GM23248 (cell line): Measurements from ENCODE around the gene CFAP251. TPM values are rescaled to one million over a fixed set of nuclear protein-coding genes. Genes with fewer than 3 reads are reported as not detected.
A peak's percentile ranks its signal among the peaks of the same experiment; 100 is the strongest.

Source experiments
- DNase-seq: peaks from one replicate; pipeline ENCODE4 v3.0.0-alpha.2; 2015
- H2AFZ ChIP-seq: fragments of 200-600 bp; sonication (generic); 2 replicates; pipeline ENCODE4 v1.6.1; 2016; ENCODE audit warnings: antibody characterized with exemption
- H3F3A ChIP-seq: fragments of 200-600 bp; sonication (generic); 2 replicates; pipeline ENCODE4 v1.6.1; 2016; ENCODE audit warnings: mild to moderate bottlenecking, antibody characterized with exemption, mixed run types; ENCODE audit not compliant: insufficient read depth
- H3K27ac ChIP-seq: fragments of 200-600 bp; sonication (generic); 2 replicates; pipeline ENCODE4 v1.5.1; 2016; ENCODE audit warnings: mild to moderate bottlenecking
- H3K27me3 ChIP-seq: fragments of 200-600 bp; sonication (generic); replicated peaks from 2 replicates; pipeline ENCODE4 v1.6.1; 2016; ENCODE audit warnings: mild to moderate bottlenecking; ENCODE audit not compliant: insufficient read depth
- H3K36me3 ChIP-seq: fragments of 200-600 bp; sonication (generic); 2 replicates; pipeline ENCODE4 v1.6.1; 2016; ENCODE audit warnings: low read depth, mild to moderate bottlenecking
- H3K4me1 ChIP-seq: fragments of 200-600 bp; sonication (generic); 2 replicates; pipeline ENCODE4 v1.6.1; 2016; ENCODE audit warnings: mild to moderate bottlenecking; ENCODE audit not compliant: insufficient read depth
- H3K4me2 ChIP-seq: fragments of 200-600 bp; sonication (generic); one replicate; pipeline ENCODE4 v1.6.1; 2016; ENCODE audit warnings: mild to moderate bottlenecking; ENCODE audit not compliant: unreplicated experiment
- H3K4me3 ChIP-seq: fragments of 200-600 bp; sonication (generic); 2 replicates; pipeline ENCODE4 v1.5.1; 2016; ENCODE audit warnings: mild to moderate bottlenecking
- H3K79me2 ChIP-seq: fragments of 200-600 bp; sonication (generic); 2 replicates; pipeline ENCODE4 v1.6.1; 2016; ENCODE audit warnings: mild to moderate bottlenecking; ENCODE audit not compliant: insufficient read depth
- H3K9ac ChIP-seq: fragments of 200-600 bp; sonication (generic); 2 replicates; pipeline ENCODE4 v1.6.1; 2016; ENCODE audit warnings: mild to moderate bottlenecking
- H3K9me2 ChIP-seq: fragments of 200-600 bp; sonication (generic); 2 replicates; pipeline ENCODE4 v1.6.1; 2016; ENCODE audit warnings: mixed run types, mild to moderate bottlenecking, moderate library complexity; ENCODE audit not compliant: insufficient read depth
- H3K9me3 ChIP-seq: fragments of 200-600 bp; sonication (generic); one replicate; pipeline ENCODE4 v1.6.1; 2017; ENCODE audit warnings: low read depth
- H4K20me1 ChIP-seq: fragments of 200-600 bp; sonication (generic); 2 replicates; pipeline ENCODE4 v1.6.0; 2016; ENCODE audit not compliant: insufficient read depth
- EZH2 ChIP-seq: fragments of 200-600 bp; sonication (generic); IDR thresholded peaks from 2 replicates; pipeline ENCODE4 v1.6.1; 2018; ENCODE audit warnings: antibody characterized with exemption, mild to moderate bottlenecking; ENCODE audit not compliant: insufficient read depth, poor library complexity, severe bottlenecking
- EZH2phosphoT487 ChIP-seq: fragments of 200-600 bp; sonication (generic); IDR thresholded peaks from 2 replicates; pipeline ENCODE4 v1.6.1; 2018; ENCODE audit warnings: antibody characterized with exemption, moderate library complexity, mild to moderate bottlenecking, low read depth; ENCODE audit not compliant: insufficient read depth
- WGBS, 2 experiments: methylation state at CpG; one replicate each; pipeline ENCODE4 v1.1.6; 2015 to 2017; ENCODE audit warnings: low lambda C conversion rate in 2 of 2, low coverage in 1 of 2; ENCODE audit errors: missing lambda C conversion rate in 2 of 2; 5-methylcytosine and 5-hydroxymethylcytosine counted together
- in situ Hi-C: fragments of 300-500 bp; cut with MboI; formaldehyde crosslinking; loops from 2 replicates; pipeline ENCODE4 v1.15.0; 2020
- polyA plus RNA-seq: library from polyadenylated mRNA; unstranded; fragments of >200 nt; fragmentation: Nextera tagmentation; extraction: Ambion mirVana; gene quantifications from 2 replicates; pipeline ENCODE4 v1.2.1, GENCODE V29; 2016
- total RNA-seq: library from RNA; depleted of rRNA; stranded (reverse); fragments of >200 nt; shearing (Covaris generic); gene quantifications from 2 replicates; pipeline ENCODE4 v1.2.3, GENCODE V29; 2014

Gene CFAP251
- total and polyA plus RNA-seq, 2 experiments from 2014 or later: 0.58 to 1.6 TPM

DNA sequence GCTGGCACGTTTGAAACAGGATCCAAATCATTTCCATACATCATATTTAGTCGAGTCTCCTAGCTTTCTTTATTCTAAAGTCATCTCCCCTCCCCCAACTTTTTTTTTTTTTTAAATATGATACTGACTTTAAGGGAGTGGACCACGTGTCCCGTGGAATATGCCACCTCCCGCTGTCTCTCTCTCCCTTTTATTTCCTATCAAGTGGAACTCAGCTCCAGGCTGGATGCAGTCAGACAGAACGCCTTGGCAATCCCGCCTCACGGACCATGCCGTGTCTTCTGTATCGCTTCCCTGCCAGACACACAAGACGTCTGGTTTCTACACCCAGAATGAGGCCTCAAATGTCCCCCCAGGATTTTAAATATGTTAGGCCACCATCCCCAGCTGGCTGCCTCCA, 124.5 kb downstream of the CFAP251 start:
- no peaks in the 10 kb centered on the region for H3K9me3 ChIP-seq
- WGBS, 2 experiments: 58 to 64% methylated on average over 11 of the region's 11 CpGs
- no peaks in the 10 kb centered on the region for H3K9me2 ChIP-seq
- no peak overlapping the region for H3K9ac ChIP-seq
- no peaks in the 10 kb centered on the region for H3F3A ChIP-seq
- TF ChIP-seq EZH2phosphoT487 (no peak), EZH2 (no peak)
- no peaks in the 10 kb centered on the region for H4K20me1 ChIP-seq
- no peak overlapping the region for H3K27ac ChIP-seq
- in situ Hi-C loops: no loop called here
- DNase-seq: no peak
- H3K4me2 ChIP-seq: no peak overlapping the region
- H3K27me3 ChIP-seq: no peaks in the 10 kb centered on the region
- no peak overlapping the region for H2AFZ ChIP-seq
- no peaks in the 10 kb centered on the region for H3K79me2 ChIP-seq
- H3K4me1 ChIP-seq: no peaks in the 10 kb centered on the region
- H3K4me3 ChIP-seq: no peak overlapping the region
- H3K36me3 ChIP-seq: no peaks in the 10 kb centered on the region

DNA sequence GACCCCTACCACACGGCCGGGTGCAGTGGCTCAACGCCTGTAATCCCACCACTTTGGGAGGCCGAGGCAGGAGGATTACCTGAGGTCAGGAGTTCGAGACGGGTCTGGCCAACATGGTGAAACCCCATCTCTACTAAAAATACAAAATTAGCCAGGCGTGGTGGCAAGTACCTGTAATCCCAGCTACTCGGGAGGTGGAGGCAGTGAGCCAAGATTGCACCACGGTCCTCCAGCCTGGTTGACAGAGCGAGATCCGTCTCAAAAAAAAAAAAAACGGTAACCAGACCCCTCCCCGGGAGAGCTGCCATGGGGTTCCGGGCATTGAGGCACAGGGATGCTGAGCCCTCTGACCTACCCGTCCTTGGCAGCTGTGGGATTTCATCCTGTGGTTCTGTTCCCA, 125.1 kb downstream of the CFAP251 start:
- no peak overlapping the region for H3K9ac ChIP-seq
- H3K4me2 ChIP-seq: no peak overlapping the region
- no peak for DNase-seq
- H3K27ac ChIP-seq: no peak overlapping the region
- no peak overlapping the region for H3K4me3 ChIP-seq
- no peaks in the 10 kb centered on the region for H3K9me2 ChIP-seq
- H3F3A ChIP-seq: no peaks in the 10 kb centered on the region
- no peaks in the 10 kb centered on the region for H3K27me3 ChIP-seq
- WGBS, 2 experiments: 88 to 89% methylated on average over 14 to 15 of the region's 15 CpGs
- no peak overlapping the region for H2AFZ ChIP-seq
- TF ChIP-seq EZH2 (no peak), EZH2phosphoT487 (no peak)
- no peaks in the 10 kb centered on the region for H4K20me1 ChIP-seq
- in situ Hi-C loops: no loop called here
- no peaks in the 10 kb centered on the region for H3K4me1 ChIP-seq
- no peaks in the 10 kb centered on the region for H3K36me3 ChIP-seq
- no peaks in the 10 kb centered on the region for H3K9me3 ChIP-seq
- H3K79me2 ChIP-seq: no peaks in the 10 kb centered on the region

DNA sequence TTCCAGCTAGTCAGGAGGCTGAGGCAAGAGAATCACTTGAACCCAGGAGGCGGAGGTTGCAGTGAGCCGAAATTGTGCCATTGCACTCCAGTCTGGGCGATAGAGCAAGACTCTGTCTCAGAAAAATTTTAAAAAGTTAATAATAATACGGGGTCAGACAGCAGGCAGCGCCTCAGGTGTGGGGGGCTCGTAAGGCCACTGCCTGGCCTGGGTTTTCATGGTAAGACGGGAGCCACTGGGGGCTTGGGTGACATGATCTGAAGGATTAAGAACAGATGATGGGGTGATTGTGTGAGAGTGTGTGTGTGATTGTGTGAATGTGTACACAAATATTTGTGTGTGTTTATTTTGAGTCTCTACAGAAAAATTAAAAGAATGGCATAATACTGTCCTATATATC, 126.9 kb downstream of the CFAP251 start:
- Histone ChIP-seq H3K27me3 (no peaks in the 10 kb centered on the region), H2AFZ (no peak overlapping the region), H3K27ac (no peak overlapping the region), H3K9me3 (no peaks in the 10 kb centered on the region), H3K4me3 (no peak overlapping the region), H3K9ac (no peak overlapping the region), H3K4me2 (no peak overlapping the region), H3K4me1 (no peaks in the 10 kb centered on the region), H3K79me2 (no peaks in the 10 kb centered on the region), H3K36me3 (no peaks in the 10 kb centered on the region), H4K20me1 (no peaks in the 10 kb centered on the region), H3F3A (no peaks in the 10 kb centered on the region), H3K9me2 (no peaks in the 10 kb centered on the region)
- TF ChIP-seq EZH2phosphoT487 (no peak), EZH2 (no peak)
- no peak for DNase-seq
- WGBS, 2 experiments: 99 to 100% methylated on average over 7 of the region's 7 CpGs
- in situ Hi-C loops: no loop called here

DNA sequence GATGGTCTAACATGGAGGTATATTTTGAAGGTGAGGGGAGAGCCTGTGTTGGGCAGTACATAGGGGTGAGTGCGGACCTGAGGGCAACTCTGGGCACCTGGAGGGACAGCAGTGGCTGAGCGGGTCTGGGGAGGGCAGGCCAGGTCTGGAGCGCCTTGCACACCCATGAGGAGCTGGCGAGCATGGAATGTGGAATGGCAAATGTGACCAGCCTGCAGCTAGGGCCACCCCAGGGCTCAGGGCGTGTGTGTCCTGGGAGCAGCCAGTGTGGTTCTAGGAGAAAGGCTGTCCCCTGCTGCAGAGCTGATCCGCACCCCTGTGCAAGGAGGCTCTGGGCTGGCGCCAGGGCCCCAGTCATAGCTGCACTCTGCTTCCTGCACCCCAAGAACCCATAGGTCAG, 127.8 kb downstream of the CFAP251 start:
- H3F3A ChIP-seq: no peaks in the 10 kb centered on the region
- no peak for DNase-seq
- no peaks in the 10 kb centered on the region for H3K27me3 ChIP-seq
- TF ChIP-seq EZH2 (no peak), EZH2phosphoT487 (no peak)
- no peaks in the 10 kb centered on the region for H3K9me2 ChIP-seq
- H3K27ac ChIP-seq: no peak overlapping the region
- no peaks in the 10 kb centered on the region for H3K4me1 ChIP-seq
- no peak overlapping the region for H3K4me3 ChIP-seq
- no peak overlapping the region for H3K4me2 ChIP-seq
- no peak overlapping the region for H2AFZ ChIP-seq
- no peak overlapping the region for H3K9ac ChIP-seq
- no peaks in the 10 kb centered on the region for H3K9me3 ChIP-seq
- H4K20me1 ChIP-seq: no peaks in the 10 kb centered on the region
- no peaks in the 10 kb centered on the region for H3K36me3 ChIP-seq
- in situ Hi-C loops: no loop called here
- H3K79me2 ChIP-seq: no peaks in the 10 kb centered on the region
- 96 to 98% methylated on average over 7 of the region's 7 CpGs for WGBS, 2 experiments

DNA sequence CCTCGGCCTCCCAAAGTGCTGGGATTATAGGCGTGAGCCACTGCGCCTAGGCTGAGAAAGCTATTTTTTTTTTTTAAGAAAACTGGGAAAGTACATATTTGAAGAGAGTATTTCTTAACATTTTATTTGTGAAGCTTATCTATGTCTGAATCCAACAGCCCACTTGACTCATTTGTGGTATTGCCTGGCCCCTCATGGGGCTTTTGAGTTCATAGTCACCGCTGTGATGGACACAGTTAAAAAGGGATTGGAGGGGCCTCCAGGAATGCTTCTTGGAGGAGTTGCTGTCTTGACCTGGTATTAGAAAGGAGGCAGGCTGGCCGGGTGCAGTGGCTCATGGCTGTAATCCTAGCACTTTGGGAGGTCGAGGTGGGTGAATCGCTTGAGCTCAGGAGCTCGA, 129.8 kb downstream of the CFAP251 start:
- Histone ChIP-seq H3K36me3 (no peaks in the 10 kb centered on the region), H3K4me1 (no peaks in the 10 kb centered on the region), H3K9ac (no peak overlapping the region), H3K9me3 (no peaks in the 10 kb centered on the region), H3F3A (no peaks in the 10 kb centered on the region), H3K4me3 (no peak overlapping the region), H3K79me2 (no peaks in the 10 kb centered on the region), H2AFZ (no peak overlapping the region), H3K9me2 (no peaks in the 10 kb centered on the region), H4K20me1 (no peaks in the 10 kb centered on the region), H3K4me2 (no peak overlapping the region), H3K27me3 (no peaks in the 10 kb centered on the region), H3K27ac (no peak overlapping the region)
- WGBS, 2 experiments: 87 to 90% methylated on average over 8 of the region's 8 CpGs
- DNase-seq: peak; percentile 31
- in situ Hi-C loops: no loop called here
- no peak for TF ChIP-seq EZH2phosphoT487
- TF ChIP-seq EZH2: no peak
